ENCODE results near the gene ADIPOR1.
"Not testable (repeated sequence)": the region's sequence is repeated elsewhere in the genome, so short reads cannot be mapped to it uniquely, and the experiment has no call there.

Gene ADIPOR1

DNA sequence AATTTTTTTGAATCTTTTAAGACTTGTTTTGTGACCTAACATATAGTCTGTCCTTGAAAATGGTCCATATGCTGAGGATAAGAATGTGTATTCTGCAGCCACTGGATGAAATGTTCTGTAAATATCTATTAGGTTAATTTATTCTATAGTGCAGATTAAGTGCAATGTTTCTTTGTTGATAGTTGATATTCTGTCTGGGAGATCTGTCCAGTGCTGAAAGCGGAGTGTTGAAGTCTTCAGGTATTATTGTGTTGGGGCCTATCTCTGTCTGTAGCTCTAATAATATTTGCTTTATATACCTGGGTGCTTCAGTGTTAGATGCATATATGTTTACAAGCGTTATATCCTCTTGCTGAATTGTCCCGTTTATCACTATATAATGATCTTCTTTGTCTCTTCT is 23.4 kb downstream of the ADIPOR1 start:
- no peak for DNase-seq

GRCh38 chr1:202932476-202932875 is 25.6 kb downstream of the ADIPOR1 start:
- no peak for DNase-seq

DNA sequence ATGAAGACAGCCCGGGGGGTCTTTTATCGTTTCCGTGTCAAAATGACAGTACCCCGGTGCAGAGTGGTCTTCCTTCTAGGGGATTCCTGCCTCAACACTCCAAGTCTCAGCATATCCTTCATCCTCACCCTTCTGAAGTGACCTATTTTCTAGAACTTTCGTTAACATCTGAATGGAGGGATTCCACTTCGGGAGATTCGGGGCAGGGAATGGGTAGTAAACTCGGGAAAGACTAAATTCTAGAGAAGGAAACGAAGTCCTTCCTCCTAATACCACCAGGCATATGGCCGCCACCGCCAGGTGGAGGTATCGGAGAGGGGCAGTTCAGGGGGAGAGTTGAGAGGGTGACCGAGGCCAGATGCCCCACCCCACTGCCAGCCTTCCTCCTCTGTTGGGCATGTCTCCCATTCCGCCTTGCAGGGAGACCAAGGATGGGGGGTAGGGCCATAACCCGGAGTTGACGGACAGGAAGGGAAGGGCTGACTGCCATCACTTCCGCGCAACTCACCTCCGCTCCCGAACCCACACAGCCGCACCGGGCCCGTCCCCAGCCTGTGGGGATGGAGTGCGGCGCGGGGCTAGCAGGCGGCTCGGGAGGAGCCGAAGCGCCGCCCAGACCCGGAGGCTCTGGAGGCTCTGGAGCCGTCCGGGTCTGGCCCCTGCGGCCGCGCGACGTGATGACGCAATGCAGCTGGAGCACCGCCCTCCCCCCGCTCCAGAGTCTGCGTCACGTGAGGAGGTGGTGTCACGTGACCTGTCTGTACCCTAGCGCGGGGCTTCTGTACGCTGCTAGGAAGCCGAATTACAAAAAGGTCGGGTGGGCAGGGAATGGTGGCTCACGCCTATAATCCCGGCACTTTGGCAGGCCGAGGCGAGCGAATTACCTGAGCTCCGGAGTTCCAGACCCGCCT is 31.3 kb downstream of the ADIPOR1 start, which contains the start of gene KLHL12:
TSS of gene KLHL12 (minus strand) at position 654 of the 911 bp plus-strand sequence. CDS start 2,072 bp downstream, outside the sequence.
- peak; percentile 85 for DNase-seq

DNA sequence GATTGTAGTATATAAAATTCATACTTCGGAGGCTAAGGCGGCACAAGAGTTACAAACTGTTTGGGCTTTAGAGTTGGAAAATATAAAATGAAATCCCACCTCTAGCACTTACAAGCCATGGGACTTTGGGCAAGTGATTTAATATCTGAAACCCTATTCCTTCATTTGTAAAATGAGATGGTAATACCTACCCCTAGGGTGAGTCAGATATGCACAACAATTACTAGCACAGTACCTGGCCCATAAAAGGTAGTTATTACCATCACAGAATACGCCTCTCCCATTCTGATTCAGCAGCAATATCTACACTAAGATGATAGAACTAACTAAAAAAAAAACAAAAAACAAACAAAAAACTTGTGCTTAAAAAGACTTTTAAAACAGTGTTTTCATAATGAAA is 34.6 kb downstream of the ADIPOR1 start:
- DNase-seq: peak; percentile 86

GRCh38 chr1:202919615-202920014 is 38.5 kb downstream of the ADIPOR1 start:
- no peak for DNase-seq

- no peak for DNase-seq
Observed at GRCh38 chr1:202915146-202915545, 43.0 kb downstream of the ADIPOR1 start.

DNA sequence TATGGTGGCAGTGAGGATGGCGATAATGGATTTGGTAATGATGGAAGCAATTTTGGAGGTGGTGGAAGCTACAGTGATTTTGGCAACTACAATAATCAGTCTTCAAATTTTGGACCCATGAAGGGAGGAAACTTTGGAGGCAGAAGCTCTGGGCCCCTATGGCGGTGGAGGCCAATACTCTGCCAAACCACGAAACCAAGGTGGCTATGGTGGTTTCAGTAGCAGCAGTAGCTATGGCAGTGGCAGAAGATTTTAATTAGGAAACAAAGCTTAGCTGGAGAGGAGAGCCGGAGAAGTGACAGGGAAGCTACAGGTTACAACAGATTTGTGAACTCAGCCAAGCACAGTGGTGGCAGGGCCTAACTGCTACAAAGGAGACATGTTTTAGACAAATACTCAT is 45.6 kb downstream of the ADIPOR1 start:
- DNase-seq: not testable (repeated sequence)

GRCh38 chr1:202909494-202909893 is 48.6 kb downstream of the ADIPOR1 start:
- no peak for DNase-seq

DNA sequence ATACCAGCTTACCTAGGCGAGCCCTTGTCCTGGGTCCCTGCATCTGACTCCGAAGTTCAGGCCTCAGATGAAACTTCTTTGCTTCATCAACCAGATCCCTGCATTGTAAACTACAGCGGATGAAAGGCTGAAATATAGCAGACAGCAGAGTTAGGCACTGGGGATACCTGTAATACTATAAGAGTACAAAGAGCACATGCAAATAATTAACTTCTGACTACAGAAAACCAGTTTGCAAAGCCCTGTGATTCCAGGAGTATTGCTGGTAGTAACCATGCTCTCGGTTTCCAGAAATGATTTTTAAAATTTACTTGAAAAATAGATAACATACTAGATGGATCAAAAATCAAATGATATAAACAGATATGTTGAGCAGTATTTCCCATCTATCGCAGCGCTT is 49.1 kb downstream of the ADIPOR1 start:
- DNase-seq: no peak

- DNase-seq: no peak
Observed at GRCh38 chr1:202905331-202905730, 52.8 kb downstream of the ADIPOR1 start.

DNA sequence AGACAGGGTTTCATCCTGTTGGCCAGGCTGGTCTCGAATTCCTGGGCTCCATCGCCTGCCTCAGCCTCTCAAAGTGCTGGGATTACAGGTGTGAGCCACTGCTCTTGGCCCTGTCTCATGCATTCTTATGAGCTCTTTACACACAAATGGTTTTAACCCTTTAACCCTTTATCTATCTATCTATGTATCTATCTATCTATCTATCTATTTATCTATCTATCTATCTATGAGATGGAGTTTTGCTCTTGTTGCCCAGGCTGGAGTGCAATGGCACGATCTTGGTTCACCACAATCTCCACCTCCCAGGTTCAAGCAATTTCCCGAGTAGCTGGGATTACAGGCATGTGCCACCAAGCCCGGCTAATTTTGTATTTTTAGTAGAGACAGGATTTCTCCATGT is 54.3 kb downstream of the ADIPOR1 start:
- DNase-seq: not testable (repeated sequence)

DNA sequence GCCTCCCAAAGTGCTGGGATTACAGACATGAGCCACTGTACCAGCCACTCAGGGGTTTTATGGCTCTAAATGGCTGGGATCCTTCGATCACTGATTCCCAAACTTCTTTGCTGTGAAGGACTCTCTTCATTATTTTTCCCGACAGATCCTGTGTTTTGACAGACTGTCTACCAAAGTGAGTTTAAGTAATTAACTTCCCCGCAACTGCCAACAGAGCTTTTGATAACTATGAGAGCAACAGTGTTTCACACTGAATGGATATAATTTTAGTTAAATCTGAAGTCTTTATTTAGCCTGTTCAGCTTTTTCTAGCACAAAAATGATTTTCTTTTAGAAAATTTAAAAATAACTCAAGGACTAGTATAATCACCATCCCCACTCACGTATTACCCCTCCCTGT is 56.6 kb downstream of the ADIPOR1 start:
- DNase-seq: no peak

GRCh38 chr1:202892501-202892900 is 65.6 kb downstream of the ADIPOR1 start:
- DNase-seq: no peak

Data from NCI-H1436 treated with DMSO at 0.1 percent for 48 hours (cell line).